ENCODE measurements around the gene CNTLN.

Gene CNTLN

GRCh38 chr9:17422994-17423680 lies 288.3 kb downstream of the CNTLN start:
- no peak for TF ChIP-seq CTCF (IDR thresholded peaks at IDR 0.05)
- no peak for DNase-seq
- no peaks in the 10 kb centered on the region for H3K4me1 ChIP-seq

GRCh38 chr9:17423681-17424011 lies 288.8 kb downstream of the CNTLN start:
- no peak for TF ChIP-seq CTCF (IDR thresholded peaks at IDR 0.05)
- no peaks in the 10 kb centered on the region for H3K27me3 ChIP-seq
- H3K4me1 ChIP-seq = no peaks in the 10 kb centered on the region
- H3K9me3 ChIP-seq = no peaks in the 10 kb centered on the region
- no peak overlapping the region for H3K27ac ChIP-seq
- no peak overlapping the region for H3K4me3 ChIP-seq
- peaks cover 0 to 4% (median 0%) of the 10 kb centered on the region in 3 donors for H3K36me3 ChIP-seq
- intact Hi-C loops (cut with DNase I; ENCODE audit: low total_unique reads) = no loop called here
- no peak for DNase-seq

More at GRCh38 chr9:17422994-17423680, 288.3 kb downstream of the CNTLN start:
- H3K27ac ChIP-seq = no peak overlapping the region
- H3K4me3 ChIP-seq = no peak overlapping the region
- H3K27me3 ChIP-seq = no peaks in the 10 kb centered on the region
- H3K36me3 ChIP-seq = peaks cover 0 to 3% (median 0%) of the 10 kb centered on the region in 3 donors
- H3K9me3 ChIP-seq = no peaks in the 10 kb centered on the region
- intact Hi-C loops (cut with DNase I; ENCODE audit: low total_unique reads) = no loop called here

GRCh38 chr9:17425384-17425783 lies 290.5 kb downstream of the CNTLN start:
- Histone ChIP-seq H3K36me3 (peaks cover 0 to 4% (median 2%) of the 10 kb centered on the region in 3 donors), H3K4me1 (no peaks in the 10 kb centered on the region), H3K9me3 (no peaks in the 10 kb centered on the region), H3K4me3 (no peak overlapping the region), H3K27me3 (no peaks in the 10 kb centered on the region), H3K27ac (no peak overlapping the region)
- no peak for TF ChIP-seq CTCF (IDR thresholded peaks at IDR 0.05)
- intact Hi-C loops (cut with DNase I; ENCODE audit: low total_unique reads) = no loop called here
- DNase-seq = no peak

- no peak overlapping the region for H3K27ac ChIP-seq
- DNase-seq = no peak
- peaks cover 0 to 14% (median 4%) of the 10 kb centered on the region in 3 donors for H3K36me3 ChIP-seq
- H3K4me1 ChIP-seq = no peaks in the 10 kb centered on the region
- H3K4me3 ChIP-seq = no peak overlapping the region
- peaks cover 0 to 4% (median 0%) of the 10 kb centered on the region in 3 donors for H3K9me3 ChIP-seq
- intact Hi-C loops (cut with DNase I; ENCODE audit: low total_unique reads) = no loop called here
- no peak for TF ChIP-seq CTCF (IDR thresholded peaks at IDR 0.05)
- H3K27me3 ChIP-seq = no peaks in the 10 kb centered on the region
These were observed 298.7 kb downstream of the CNTLN start for GRCh38 chr9:17433526-17433925.

GRCh38 chr9:17436854-17437253 lies 302.0 kb downstream of the CNTLN start:
- intact Hi-C loops (cut with DNase I; ENCODE audit: low total_unique reads) = no loop called here
- Histone ChIP-seq H3K36me3 (peaks cover 0 to 8% (median 5%) of the 10 kb centered on the region in 3 donors), H3K27me3 (no peaks in the 10 kb centered on the region), H3K4me1 (no peaks in the 10 kb centered on the region), H3K27ac (no peak overlapping the region), H3K4me3 (no peak overlapping the region), H3K9me3 (peaks cover 0 to 2% (median 0%) of the 10 kb centered on the region in 3 donors)
- TF ChIP-seq CTCF (IDR thresholded peaks at IDR 0.05) = no peak
- no peak for DNase-seq

Measured in tibial artery (tissue), 4 donors.